ENCODE measurements around the gene EPO. TPM values are rescaled to one million over a fixed set of nuclear protein-coding genes. Genes with fewer than 3 reads are reported as not detected.
"Not testable (repeated sequence)": the region's sequence is repeated elsewhere in the genome, so short reads cannot be mapped to it uniquely, and the experiment has no call there.

EPO gene
- total RNA-seq, 1 experiment from 2014 or later, result 0.30 TPM

DNA sequence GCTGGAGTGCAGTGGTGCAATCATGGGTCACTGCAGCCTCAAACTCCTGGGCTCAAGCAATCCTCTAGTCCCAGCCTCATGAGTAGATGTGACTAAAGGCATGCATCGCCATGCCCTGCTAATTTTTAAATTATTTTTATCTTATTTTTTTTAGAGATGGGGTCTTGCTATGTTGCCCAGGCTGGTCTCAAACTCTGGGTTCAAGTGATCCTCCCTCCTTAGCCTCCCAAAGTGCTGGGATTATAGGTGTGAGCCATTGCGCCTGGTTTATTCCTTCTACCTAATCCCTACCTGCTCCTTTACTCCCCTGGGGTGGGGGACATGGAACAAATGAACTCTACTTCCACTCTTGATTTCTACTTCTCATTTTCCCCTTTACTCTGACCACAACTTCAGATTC lies 4.1 kb downstream of the EPO start:
- RAD21 ChIA-PET (ENCODE audit: low non-redundant PET in 1 of 2, low total read pairs in 2 of 2, uncharacterized antibody in 2 of 2, unreplicated experiment in 2 of 2); H3K9me2 ChIP-seq (ENCODE audit: insufficient read depth); BruUV-seq (replicated peaks); H3K4me3 ChIP-seq (replicated peaks in 1 of 2; ENCODE audit: low read depth in 1 of 2, low read length in 2 of 2); intact Hi-C loops (cut with micrococcal nuclease); ATAC-seq; H3K27me3 ChIP-seq (ENCODE audit: insufficient read depth, low read length); H3K36me3 ChIP-seq (ENCODE audit: control insufficient read depth in 1 of 2, insufficient read depth in 2 of 2, low read length in 2 of 2); DNase-seq (ENCODE audit: low read depth, low spot score); H2AFZ ChIP-seq (ENCODE audit: low read depth, low read length, poor library complexity, severe bottlenecking); H3K9me3 ChIP-seq (ENCODE audit: control insufficient read depth in 1 of 2, insufficient read depth in 1 of 2, low read depth in 1 of 2, low read length in 2 of 2); H4K20me1 ChIP-seq (ENCODE audit: insufficient read depth); H3K79me2 ChIP-seq (ENCODE audit: insufficient read depth, low read length); POLR2A ChIA-PET; H3K9ac ChIP-seq (ENCODE audit: low read length); H3K4me2 ChIP-seq (ENCODE audit: low read length); H3K27ac ChIP-seq (ENCODE audit: low read depth, low read length): not testable (repeated sequence)
- CTCF ChIA-PET, result interaction anchor here (0.7 to 2.8 kb wide), 4 partner anchors 9 to 21 kb away, joined by 3 to 34 read pairs (median 8); partner anchors contain the start of gene POP7
- peaks cover 9 to 17% of the 10 kb centered on the region in 2 experiments; a peak in 3 of 4 replicates for H3K4me1 ChIP-seq (ENCODE audit: control insufficient read depth in 1 of 2, insufficient read depth in 2 of 2, low read length in 2 of 2)

DNA sequence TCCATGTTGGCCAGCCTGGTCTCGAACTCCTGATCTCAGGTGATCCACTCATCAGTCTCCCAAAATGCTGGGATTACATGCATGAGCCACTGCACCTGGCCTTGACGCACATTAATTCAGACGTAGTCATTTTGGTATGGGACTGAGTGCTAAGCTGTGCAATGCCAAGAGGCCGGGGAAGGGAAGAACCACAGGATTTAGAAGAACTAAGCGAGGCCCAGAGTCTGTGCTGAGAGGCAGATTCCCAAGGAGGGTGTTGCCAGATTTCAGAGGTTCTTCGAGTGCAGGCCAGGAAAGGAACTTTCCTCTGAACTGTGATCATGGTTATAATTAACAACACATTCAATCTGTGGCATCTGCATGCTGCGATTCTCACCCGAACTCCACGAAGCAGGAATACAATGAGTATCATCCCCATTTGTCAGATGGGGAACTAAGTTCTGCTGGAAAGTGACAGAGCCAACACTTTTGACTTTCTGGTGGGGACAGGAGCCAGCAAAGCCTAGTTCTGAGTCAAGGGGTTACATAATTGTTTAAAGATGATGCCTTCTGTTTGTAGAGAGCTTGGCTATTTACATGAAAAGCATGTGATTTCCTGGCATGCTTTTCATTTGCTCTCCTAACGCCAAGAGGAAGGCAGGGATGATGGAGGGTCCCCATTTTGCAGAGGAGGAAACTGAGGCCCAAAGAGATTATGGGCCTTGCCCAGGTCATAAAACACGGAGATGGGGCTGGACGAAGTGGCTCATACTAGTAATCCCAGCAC lies 6.9 kb downstream of the EPO start:
- H3K27me3 ChIP-seq (ENCODE audit: insufficient read depth, low read length), result no peaks in the 10 kb centered on the region
- H3K4me1 ChIP-seq (ENCODE audit: control insufficient read depth in 1 of 2, insufficient read depth in 2 of 2, low read length in 2 of 2), result peaks cover 9 to 17% of the 10 kb centered on the region in 2 experiments; a peak in 3 of 4 replicates
- ChIA-PET RAD21 (ENCODE audit: low non-redundant PET in 1 of 2, low total read pairs in 2 of 2, uncharacterized antibody in 2 of 2, unreplicated experiment in 2 of 2) (no interaction called here), POLR2A (interaction anchor here (1.3 kb wide), 1 partner anchor 18 kb away, joined by 4 read pairs; no protein-coding TSS in a partner anchor), CTCF (interaction anchor here (1.8 to 2.8 kb wide), 2 partner anchors 21 to 22 kb away, joined by 4 to 34 read pairs; partner anchors contain the start of gene POP7)
- H3K9me3 ChIP-seq (ENCODE audit: control insufficient read depth in 1 of 2, insufficient read depth in 1 of 2, low read depth in 1 of 2, low read length in 2 of 2), result no peaks in the 10 kb centered on the region
- no peaks in the 10 kb centered on the region for H3K79me2 ChIP-seq (ENCODE audit: insufficient read depth, low read length)
- H3K4me3 ChIP-seq (replicated peaks in 1 of 2; ENCODE audit: low read depth in 1 of 2, low read length in 2 of 2), result no peak overlapping the region
- no peak overlapping the region for H3K4me2 ChIP-seq (ENCODE audit: low read length)
- H3K9me2 ChIP-seq (ENCODE audit: insufficient read depth), result no peaks in the 10 kb centered on the region
- no peaks in the 10 kb centered on the region for H4K20me1 ChIP-seq (ENCODE audit: insufficient read depth)
- H3K36me3 ChIP-seq (ENCODE audit: control insufficient read depth in 1 of 2, insufficient read depth in 2 of 2, low read length in 2 of 2), result no peaks in the 10 kb centered on the region
- H3K9ac ChIP-seq (ENCODE audit: low read length), result no peak overlapping the region
- BruUV-seq (replicated peaks), result no TSS peak
- H2AFZ ChIP-seq (ENCODE audit: low read depth, low read length, poor library complexity, severe bottlenecking), result no peak overlapping the region
- DNase-seq (ENCODE audit: low read depth, low spot score), result no peak
- no peak for ATAC-seq
- intact Hi-C loops (cut with micrococcal nuclease), result no loop called here
- no peak for TF ChIP-seq ZNF274 (IDR thresholded peaks at IDR 0.05; ENCODE audit: low read depth, low read length)
- TF ChIP-seq POLR2AphosphoS5 (IDR thresholded peaks at IDR 0.05; ENCODE audit: low read depth, low read length), result no peak
- no peak for TF ChIP-seq POLR2A (IDR thresholded peaks at IDR 0.05; ENCODE audit: borderline replicate concordance, extremely low read depth, insufficient read depth, insufficient read length)
- TF ChIP-seq CEBPB (IDR thresholded peaks at IDR 0.05; ENCODE audit: low read depth), result no peak
- no peak for TF ChIP-seq RAD21 (IDR thresholded peaks at IDR 0.05; ENCODE audit: low read depth)
- TF ChIP-seq EGR1 (IDR thresholded peaks at IDR 0.05; ENCODE audit: low read depth), result no peak
- no peak for TF ChIP-seq FOSL1 (IDR thresholded peaks at IDR 0.05; ENCODE audit: low read depth)
- TF ChIP-seq, protein P1, sequence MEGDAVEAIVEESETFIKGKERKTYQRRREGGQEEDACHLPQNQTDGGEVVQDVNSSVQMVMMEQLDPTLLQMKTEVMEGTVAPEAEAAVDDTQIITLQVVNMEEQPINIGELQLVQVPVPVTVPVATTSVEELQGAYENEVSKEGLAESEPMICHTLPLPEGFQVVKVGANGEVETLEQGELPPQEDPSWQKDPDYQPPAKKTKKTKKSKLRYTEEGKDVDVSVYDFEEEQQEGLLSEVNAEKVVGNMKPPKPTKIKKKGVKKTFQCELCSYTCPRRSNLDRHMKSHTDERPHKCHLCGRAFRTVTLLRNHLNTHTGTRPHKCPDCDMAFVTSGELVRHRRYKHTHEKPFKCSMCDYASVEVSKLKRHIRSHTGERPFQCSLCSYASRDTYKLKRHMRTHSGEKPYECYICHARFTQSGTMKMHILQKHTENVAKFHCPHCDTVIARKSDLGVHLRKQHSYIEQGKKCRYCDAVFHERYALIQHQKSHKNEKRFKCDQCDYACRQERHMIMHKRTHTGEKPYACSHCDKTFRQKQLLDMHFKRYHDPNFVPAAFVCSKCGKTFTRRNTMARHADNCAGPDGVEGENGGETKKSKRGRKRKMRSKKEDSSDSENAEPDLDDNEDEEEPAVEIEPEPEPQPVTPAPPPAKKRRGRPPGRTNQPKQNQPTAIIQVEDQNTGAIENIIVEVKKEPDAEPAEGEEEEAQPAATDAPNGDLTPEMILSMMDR (IDR thresholded peaks at IDR 0.05 in 2 of 3, conservative IDR thresholded peaks at IDR 0.05 in 1 of 3; ENCODE audit: borderline replicate concordance in 1 of 3, insufficient read depth in 1 of 3, low read depth in 2 of 3, low read length in 2 of 3), result no peak
- TF ChIP-seq, protein P2, sequence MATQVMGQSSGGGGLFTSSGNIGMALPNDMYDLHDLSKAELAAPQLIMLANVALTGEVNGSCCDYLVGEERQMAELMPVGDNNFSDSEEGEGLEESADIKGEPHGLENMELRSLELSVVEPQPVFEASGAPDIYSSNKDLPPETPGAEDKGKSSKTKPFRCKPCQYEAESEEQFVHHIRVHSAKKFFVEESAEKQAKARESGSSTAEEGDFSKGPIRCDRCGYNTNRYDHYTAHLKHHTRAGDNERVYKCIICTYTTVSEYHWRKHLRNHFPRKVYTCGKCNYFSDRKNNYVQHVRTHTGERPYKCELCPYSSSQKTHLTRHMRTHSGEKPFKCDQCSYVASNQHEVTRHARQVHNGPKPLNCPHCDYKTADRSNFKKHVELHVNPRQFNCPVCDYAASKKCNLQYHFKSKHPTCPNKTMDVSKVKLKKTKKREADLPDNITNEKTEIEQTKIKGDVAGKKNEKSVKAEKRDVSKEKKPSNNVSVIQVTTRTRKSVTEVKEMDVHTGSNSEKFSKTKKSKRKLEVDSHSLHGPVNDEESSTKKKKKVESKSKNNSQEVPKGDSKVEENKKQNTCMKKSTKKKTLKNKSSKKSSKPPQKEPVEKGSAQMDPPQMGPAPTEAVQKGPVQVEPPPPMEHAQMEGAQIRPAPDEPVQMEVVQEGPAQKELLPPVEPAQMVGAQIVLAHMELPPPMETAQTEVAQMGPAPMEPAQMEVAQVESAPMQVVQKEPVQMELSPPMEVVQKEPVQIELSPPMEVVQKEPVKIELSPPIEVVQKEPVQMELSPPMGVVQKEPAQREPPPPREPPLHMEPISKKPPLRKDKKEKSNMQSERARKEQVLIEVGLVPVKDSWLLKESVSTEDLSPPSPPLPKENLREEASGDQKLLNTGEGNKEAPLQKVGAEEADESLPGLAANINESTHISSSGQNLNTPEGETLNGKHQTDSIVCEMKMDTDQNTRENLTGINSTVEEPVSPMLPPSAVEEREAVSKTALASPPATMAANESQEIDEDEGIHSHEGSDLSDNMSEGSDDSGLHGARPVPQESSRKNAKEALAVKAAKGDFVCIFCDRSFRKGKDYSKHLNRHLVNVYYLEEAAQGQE (IDR thresholded peaks at IDR 0.05; ENCODE audit: low read depth), result no peak
- no peak for TF ChIP-seq SIN3A (IDR thresholded peaks at IDR 0.05; ENCODE audit: low read depth)
- TF ChIP-seq JUND (IDR thresholded peaks at IDR 0.05), result no peak
- TF ChIP-seq SRF (IDR thresholded peaks at IDR 0.05; ENCODE audit: low read depth), result no peak
- TF ChIP-seq SP1 (IDR thresholded peaks at IDR 0.05; ENCODE audit: low read depth), result no peak
- no peak for TF ChIP-seq ZFX (IDR thresholded peaks at IDR 0.05)
- TF ChIP-seq, protein P3, sequence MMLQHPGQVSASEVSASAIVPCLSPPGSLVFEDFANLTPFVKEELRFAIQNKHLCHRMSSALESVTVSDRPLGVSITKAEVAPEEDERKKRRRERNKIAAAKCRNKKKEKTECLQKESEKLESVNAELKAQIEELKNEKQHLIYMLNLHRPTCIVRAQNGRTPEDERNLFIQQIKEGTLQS (IDR thresholded peaks at IDR 0.05), result no peak
- TF ChIP-seq ELF1 (IDR thresholded peaks at IDR 0.05; ENCODE audit: borderline replicate concordance, low read depth), result no peak
- no peak overlapping the region for H3K27ac ChIP-seq (ENCODE audit: low read depth, low read length)
